Body of pancreas (tissue), 4 donors: ENCODE results near the gene FRMPD4. TPM values are rescaled to one million over a fixed set of nuclear protein-coding genes. Genes with fewer than 3 reads are reported as not detected.

ENCODE experiments used
- ATAC-seq: fragments of 150-250 bp; one replicate; pipeline ENCODE4 v1.9.1; 2016
- DNase-seq, 4 donors: peaks; one replicate each; pipeline ENCODE4 v3.0.0-alpha.2; 2019
- H3K27ac ChIP-seq, 4 donors: fragments of 200-600 bp; sonication (generic); 1 replicate in 3 of 4; 2 replicates in 1 of 4; pipeline versions ENCODE4 v1.5.1 to v1.6.1; 2016 to 2019; ENCODE audit warnings: mild to moderate bottlenecking in 1 of 4, mixed read lengths in 1 of 4, moderate library complexity in 1 of 4
- H3K27me3 ChIP-seq, 2 donors: fragments of 200-600 bp; sonication (generic); one replicate each; pipeline ENCODE4 v1.6.0; 2016; ENCODE audit warnings: mild to moderate bottlenecking in 1 of 2
- H3K36me3 ChIP-seq, 2 donors: fragments of 200-600 bp; sonication (generic); replicated peaks in 1 of 2; 2 replicates each; pipeline ENCODE4 v1.5.1; 2016; ENCODE audit warnings: low read depth in 2 of 2; ENCODE audit not compliant: insufficient read depth in 1 of 2
- H3K4me1 ChIP-seq: fragments of 200-600 bp; sonication (generic); one replicate; pipeline ENCODE4 v1.6.0; 2016
- H3K4me3 ChIP-seq, 2 donors: fragments of 200-600 bp; sonication (generic); 1 replicate in 1 of 2; 2 replicates in 1 of 2; pipeline ENCODE4 v1.5.1; 2016 to 2019
- H3K9me3 ChIP-seq, 3 donors: fragments of 200-600 bp; sonication (generic); 1 replicate in 2 of 3; 2 replicates in 1 of 3; pipeline ENCODE4 v1.5.1; 2016
- CTCF ChIP-seq, 7 experiments: fragments of 450-650 bp in 4 of 7; fragments of 200-600 bp in 3 of 7; sonication (generic) in 3 of 7; IDR thresholded peaks; one replicate each; pipeline ENCODE4 v1.5.1; 2016 to 2019; ENCODE audit warnings: antibody characterized with exemption in 7 of 7
- POLR2A ChIP-seq, 3 donors: fragments of 450-650 bp; IDR thresholded peaks; one replicate each; pipeline ENCODE4 v1.6.1; 2016; ENCODE audit warnings: antibody characterized with exemption in 3 of 3, mild to moderate bottlenecking in 2 of 3
- WGBS, 2 donors: methylation state at CpG; one replicate each; pipeline ENCODE4 v1.1.5; 2017; 5-methylcytosine and 5-hydroxymethylcytosine counted together
- intact Hi-C: fragments of 100-400 bp; cut with DNase I; formaldehyde crosslinking; loops from one replicate; pipeline ENCODE4 v1.15.1; 2023
- total RNA-seq, 2 donors: library from RNA; depleted of rRNA; stranded (reverse); fragments of >200 nt; gene quantifications; one replicate each; pipeline ENCODE4 v1.1.0, GENCODE V29; 2016

Gene FRMPD4
- total RNA-seq, 2 donors from 2014 or later: 0.26 TPM; not detected in 1

DNA sequence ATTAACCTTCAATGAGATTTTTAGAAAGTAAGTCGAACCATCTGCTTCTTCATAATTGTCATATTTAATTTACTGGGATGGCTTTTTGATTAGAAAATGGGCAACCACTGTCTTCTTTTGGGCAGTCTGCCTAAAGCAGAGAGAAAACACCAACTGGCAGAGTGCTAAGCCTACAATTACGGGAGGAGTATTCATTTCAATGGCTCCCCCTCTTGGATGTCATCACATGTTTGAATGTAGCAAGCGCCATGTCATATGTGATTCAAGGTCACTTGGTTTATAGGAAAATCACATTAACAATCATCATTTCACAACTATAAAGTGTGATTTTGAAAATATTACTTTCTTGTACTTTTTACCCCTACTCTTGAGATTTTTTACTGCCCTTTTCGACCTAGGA is 261.9 kb downstream of the FRMPD4 start:
- ATAC-seq (no peak), DNase-seq (no peak)
- no peak overlapping the region for H3K27ac ChIP-seq
- H3K36me3 ChIP-seq: no peaks in the 10 kb centered on the region
- TF ChIP-seq POLR2A (IDR thresholded peaks at IDR 0.05) (no peak), CTCF (IDR thresholded peaks at IDR 0.05) (no peak)
- no peak overlapping the region for H3K4me3 ChIP-seq
- H3K4me1 ChIP-seq: no peaks in the 10 kb centered on the region
- 67 to 79% methylated on average over 4 of the region's 4 CpGs for WGBS, 2 donors
- H3K9me3 ChIP-seq: no peaks in the 10 kb centered on the region
- intact Hi-C loops: no loop called here
- H3K27me3 ChIP-seq: no peaks in the 10 kb centered on the region

GRCh38 chrX:12401252-12401651 is 263.0 kb downstream of the FRMPD4 start:
- 50 to 77% methylated on average over 1 of the region's 1 CpG for WGBS, 2 donors
- ATAC-seq: no peak
- TF ChIP-seq POLR2A (IDR thresholded peaks at IDR 0.05): no peak
- no peak for TF ChIP-seq CTCF (IDR thresholded peaks at IDR 0.05)
- no peaks in the 10 kb centered on the region for H3K36me3 ChIP-seq
- no peaks in the 10 kb centered on the region for H3K27me3 ChIP-seq
- H3K4me3 ChIP-seq: no peak overlapping the region
- no peak for DNase-seq
- H3K27ac ChIP-seq: no peak overlapping the region
- intact Hi-C loops: no loop called here
- no peaks in the 10 kb centered on the region for H3K4me1 ChIP-seq
- H3K9me3 ChIP-seq: no peaks in the 10 kb centered on the region

DNA sequence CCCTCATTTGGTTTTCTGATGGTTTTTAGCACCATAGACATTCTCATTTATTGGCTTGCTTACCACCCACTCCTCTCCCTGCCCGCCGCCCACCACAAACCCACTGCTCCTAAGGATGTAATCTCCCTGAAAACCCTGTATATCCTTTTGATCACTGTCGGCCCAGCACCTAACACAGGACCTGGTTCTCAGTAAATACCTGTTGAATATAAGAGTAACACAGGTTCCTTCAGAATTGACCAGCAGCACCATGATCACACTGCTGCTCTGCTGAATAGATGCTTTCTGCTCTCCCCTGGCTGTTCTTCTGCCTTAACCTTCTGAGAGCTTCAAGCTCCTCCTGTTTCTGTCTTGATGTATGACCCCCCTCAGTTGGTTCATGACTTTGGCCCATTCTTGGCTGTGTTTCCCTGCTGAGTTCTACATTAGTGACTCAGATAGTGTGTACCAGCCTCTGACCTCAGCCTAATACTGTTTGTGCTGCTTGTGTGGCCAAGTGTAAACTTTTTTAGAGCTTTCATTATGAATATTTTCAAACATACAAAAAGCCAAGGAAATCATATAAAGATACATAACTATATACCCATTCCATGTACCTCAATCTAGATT is 265.3 kb downstream of the FRMPD4 start:
- H3K27ac ChIP-seq: no peak overlapping the region
- intact Hi-C loops: no loop called here
- no peaks in the 10 kb centered on the region for H3K4me1 ChIP-seq
- no peak overlapping the region for H3K4me3 ChIP-seq
- no peaks in the 10 kb centered on the region for H3K36me3 ChIP-seq
- no peaks in the 10 kb centered on the region for H3K9me3 ChIP-seq
- DNase-seq (no peak), ATAC-seq (no peak)
- TF ChIP-seq CTCF (IDR thresholded peaks at IDR 0.05) (no peak), POLR2A (IDR thresholded peaks at IDR 0.05) (no peak)
- no peaks in the 10 kb centered on the region for H3K27me3 ChIP-seq
- WGBS, 2 donors: 75 to 83% methylated on average over 3 of the region's 3 CpGs

GRCh38 chrX:12405306-12405705 is 267.0 kb downstream of the FRMPD4 start:
- no peak overlapping the region for H3K27ac ChIP-seq
- DNase-seq (no peak), ATAC-seq (no peak)
- no peaks in the 10 kb centered on the region for H3K9me3 ChIP-seq
- TF ChIP-seq POLR2A (IDR thresholded peaks at IDR 0.05) (no peak), CTCF (IDR thresholded peaks at IDR 0.05) (no peak)
- no peaks in the 10 kb centered on the region for H3K4me1 ChIP-seq
- WGBS, 2 donors: 58 to 61% methylated on average over 2 of the region's 2 CpGs
- H3K27me3 ChIP-seq: no peaks in the 10 kb centered on the region
- H3K4me3 ChIP-seq: no peak overlapping the region
- H3K36me3 ChIP-seq: no peaks in the 10 kb centered on the region
- intact Hi-C loops: no loop called here

GRCh38 chrX:12410523-12410922 is 272.2 kb downstream of the FRMPD4 start:
- ATAC-seq: no peak
- H3K4me3 ChIP-seq: no peak overlapping the region
- intact Hi-C loops: no loop called here
- WGBS, 2 donors: 74 to 75% methylated on average over 6 of the region's 6 CpGs
- no peaks in the 10 kb centered on the region for H3K4me1 ChIP-seq
- no peaks in the 10 kb centered on the region for H3K27me3 ChIP-seq
- TF ChIP-seq CTCF (IDR thresholded peaks at IDR 0.05): no peak
- TF ChIP-seq POLR2A (IDR thresholded peaks at IDR 0.05): no peak
- no peaks in the 10 kb centered on the region for H3K36me3 ChIP-seq
- H3K27ac ChIP-seq: no peak overlapping the region
- no peak for DNase-seq
- no peaks in the 10 kb centered on the region for H3K9me3 ChIP-seq
